ENCODE measurements around the gene PRPF19. TPM values are rescaled to one million over a fixed set of nuclear protein-coding genes. Genes with fewer than 3 reads are reported as not detected.

PRPF19 gene
- polyA plus RNA-seq, 1 of the 3 experiments (the other 2 are of a cell fraction) = 58.9 TPM

- Histone ChIP-seq H3K4me3 (ENCODE audit: low read depth in 2 of 2, low read length in 1 of 2) (no peak overlapping the region), H3K27ac (ENCODE audit: low read depth in 2 of 2, low read length in 1 of 2) (no peak overlapping the region), H3K27me3 (ENCODE audit: insufficient read depth) (no peaks in the 10 kb centered on the region), H3K4me2 (no peak overlapping the region), H2AFZ (ENCODE audit: low read depth) (no peak overlapping the region), H3F3A (replicated peaks; ENCODE audit: insufficient read depth) (no peaks in the 10 kb centered on the region), H3K9me2 (no peaks in the 10 kb centered on the region), H3K79me2 (ENCODE audit: insufficient read depth) (no peaks in the 10 kb centered on the region), H3K9ac (no peak overlapping the region), H3K9me3 (no peaks in the 10 kb centered on the region), H3K36me3 (replicated peaks in 1 of 2; ENCODE audit: control insufficient read depth in 1 of 2, insufficient read depth in 2 of 2, low read length in 1 of 2) (peaks cover 0 to 17% of the 10 kb centered on the region in 2 experiments), H4K20me1 (ENCODE audit: insufficient read depth) (no peaks in the 10 kb centered on the region), H3K4me1 (ENCODE audit: control insufficient read depth in 1 of 2, insufficient read depth in 2 of 2, low read depth in 1 of 2, low read length in 1 of 2) (peaks cover 0 to 2% of the 10 kb centered on the region in 2 experiments; a peak in 1 of 4 replicates)
- DNase-seq = no peak
- CTCF ChIA-PET = interaction anchor here (1.7 kb wide), 1 partner anchor 22 kb away, joined by 5 read pairs; no protein-coding TSS in a partner anchor
- TF ChIP-seq RXRA (IDR thresholded peaks at IDR 0.05; ENCODE audit: borderline replicate concordance, low read depth) = no peak
- TF ChIP-seq ZBTB33 (IDR thresholded peaks at IDR 0.05; ENCODE audit: borderline replicate concordance, low read depth) = no peak
- TF ChIP-seq MAX (IDR thresholded peaks at IDR 0.05; ENCODE audit: low read depth) = no peak
- TF ChIP-seq JUND (IDR thresholded peaks at IDR 0.05) = no peak
- no peak for TF ChIP-seq NFIC (IDR thresholded peaks at IDR 0.05; ENCODE audit: borderline replicate concordance)
- TF ChIP-seq FOXM1 (IDR thresholded peaks at IDR 0.05; ENCODE audit: low read depth) = no peak
- no peak for TF ChIP-seq USF2 (IDR thresholded peaks at IDR 0.05; ENCODE audit: borderline replicate concordance, low read depth, low read length)
- TF ChIP-seq SMC3 (IDR thresholded peaks at IDR 0.05; ENCODE audit: low read depth, low read length) = no peak
- TF ChIP-seq GATA2 (CRISPR knock-in tag; IDR thresholded peaks at IDR 0.05) = no peak
- TF ChIP-seq FOSL2 (IDR thresholded peaks at IDR 0.05; ENCODE audit: borderline replicate concordance, low read depth) = no peak
- no peak for TF ChIP-seq PBX3 (IDR thresholded peaks at IDR 0.05)
- no peak for TF ChIP-seq RCOR1 (IDR thresholded peaks at IDR 0.05; ENCODE audit: low read length)
- POLR2A ChIA-PET = interaction anchor here (0.6 kb wide), 1 partner anchor 176 kb away, joined by 4 read pairs; no protein-coding TSS in a partner anchor
- WGBS (ENCODE audit: low lambda C conversion rate) = 90% methylated on average over 10 of the region's 12 CpGs
Measured at GRCh38 chr11:60937144-60937527, 30.8 kb upstream of the PRPF19 start.

GRCh38 chr11:60936467-60937143 lies 30.2 kb upstream of the PRPF19 start:
- H3K79me2 ChIP-seq (ENCODE audit: insufficient read depth) = no peaks in the 10 kb centered on the region
- ChIA-PET POLR2A (no interaction called here), CTCF (interaction anchor here (1.7 kb wide), 1 partner anchor 21 kb away, joined by 5 read pairs; no protein-coding TSS in a partner anchor)
- no peaks in the 10 kb centered on the region for H4K20me1 ChIP-seq (ENCODE audit: insufficient read depth)
- H3K4me1 ChIP-seq (ENCODE audit: control insufficient read depth in 1 of 2, insufficient read depth in 2 of 2, low read depth in 1 of 2, low read length in 1 of 2) = peaks cover 0 to 2% of the 10 kb centered on the region in 2 experiments; a peak in 1 of 4 replicates
- H3K27me3 ChIP-seq (ENCODE audit: insufficient read depth) = no peaks in the 10 kb centered on the region
- no peak for TF ChIP-seq NRF1 (IDR thresholded peaks at IDR 0.05; ENCODE audit: low read depth, low read length)
- TF ChIP-seq YY1 (IDR thresholded peaks at IDR 0.05; ENCODE audit: low read depth) = no peak
- TF ChIP-seq FOXJ3 (CRISPR knock-in tag; IDR thresholded peaks at IDR 0.05) = no peak
- no peak for TF ChIP-seq ZBTB33 (IDR thresholded peaks at IDR 0.05; ENCODE audit: borderline replicate concordance, low read depth)
- TF ChIP-seq NFIC (IDR thresholded peaks at IDR 0.05; ENCODE audit: borderline replicate concordance) = no peak
- TF ChIP-seq FOXM1 (IDR thresholded peaks at IDR 0.05; ENCODE audit: low read depth) = no peak
- 79% methylated on average over 4 of the region's 18 CpGs for WGBS (ENCODE audit: low lambda C conversion rate)
- no peak overlapping the region for H3K9ac ChIP-seq
- H3K9me3 ChIP-seq = no peaks in the 10 kb centered on the region
- H3K9me2 ChIP-seq = no peaks in the 10 kb centered on the region
- H2AFZ ChIP-seq (ENCODE audit: low read depth) = no peak overlapping the region
- H3F3A ChIP-seq (replicated peaks; ENCODE audit: insufficient read depth) = no peaks in the 10 kb centered on the region
- no peak for DNase-seq
- H3K4me3 ChIP-seq (ENCODE audit: low read depth in 2 of 2, low read length in 1 of 2) = no peak overlapping the region
- H3K4me2 ChIP-seq = no peak overlapping the region
- no peak overlapping the region for H3K27ac ChIP-seq (ENCODE audit: low read depth in 2 of 2, low read length in 1 of 2)
- peaks cover 0 to 22% of the 10 kb centered on the region in 2 experiments for H3K36me3 ChIP-seq (replicated peaks in 1 of 2; ENCODE audit: control insufficient read depth in 1 of 2, insufficient read depth in 2 of 2, low read length in 1 of 2)
